Mesendoderm (in vitro differentiated cells): Measurements from ENCODE around the gene WNK3.
"Not testable (repeated sequence)": the region's sequence is repeated elsewhere in the genome, so short reads cannot be mapped to it uniquely, and the experiment has no call there.

Experiments used
- DNase-seq: peaks from one replicate; pipeline ENCODE4 v3.0.0; 2013
- H2AK5ac ChIP-seq: 2 replicates; pipeline ENCODE4 v1.6.1; 2013; ENCODE audit warnings: low read length, inconsistent platforms
- H2BK120ac ChIP-seq: 2 replicates; pipeline ENCODE4 v1.6.1; 2013; ENCODE audit warnings: low read depth, mild to moderate bottlenecking, low read length, moderate library complexity, mixed read lengths
- H2BK15ac ChIP-seq: replicated peaks from 2 replicates; pipeline ENCODE4 v1.6.1; 2013; ENCODE audit warnings: low read depth, mild to moderate bottlenecking, moderate library complexity
- H2BK5ac ChIP-seq: 2 replicates; pipeline ENCODE4 v1.6.1; 2013; ENCODE audit warnings: low read length, inconsistent platforms
- H3K18ac ChIP-seq: 2 replicates; pipeline ENCODE4 v1.6.1; 2013; ENCODE audit warnings: mild to moderate bottlenecking, low read length, mixed read lengths
- H3K23ac ChIP-seq: one replicate; pipeline ENCODE4 v1.6.1; 2013; ENCODE audit warnings: low read length
- H3K27ac ChIP-seq: 2 replicates; pipeline ENCODE4 v1.5.1; 2013; ENCODE audit warnings: low read depth, mild to moderate bottlenecking, inconsistent platforms, low read length, moderate library complexity
- H3K27me3 ChIP-seq: 2 replicates; pipeline ENCODE4 v1.6.1; 2013; ENCODE audit warnings: low read length, control low read depth, mild to moderate bottlenecking, inconsistent platforms; ENCODE audit not compliant: insufficient read depth, poor library complexity
- H3K36me3 ChIP-seq: 2 replicates; pipeline ENCODE4 v1.6.1; 2013; ENCODE audit warnings: low read length, inconsistent platforms; ENCODE audit not compliant: control insufficient read depth, insufficient read depth
- H3K4ac ChIP-seq: one replicate; pipeline ENCODE4 v1.6.1; 2013; ENCODE audit warnings: low read depth, mild to moderate bottlenecking, low read length, moderate library complexity
- H3K4me1 ChIP-seq: 2 replicates; pipeline ENCODE4 v1.6.1; 2013; ENCODE audit warnings: low read depth, low read length, inconsistent platforms; ENCODE audit not compliant: control insufficient read depth
- H3K4me2 ChIP-seq: 2 replicates; pipeline ENCODE4 v1.6.1; 2013; ENCODE audit warnings: low read length
- H3K4me3 ChIP-seq: 2 replicates; pipeline ENCODE4 v1.5.1; 2013; ENCODE audit warnings: mild to moderate bottlenecking, low read length
- H3K56ac ChIP-seq: one replicate; pipeline ENCODE4 v1.6.1; 2013; ENCODE audit warnings: low read length
- H3K79me1 ChIP-seq: 2 replicates; pipeline ENCODE4 v1.6.1; 2013; ENCODE audit warnings: low read length, inconsistent platforms
- H3K79me2 ChIP-seq: 2 replicates; pipeline ENCODE4 v1.6.1; 2013; ENCODE audit warnings: mild to moderate bottlenecking, low read length; ENCODE audit not compliant: control insufficient read depth, insufficient read depth
- H3K9ac ChIP-seq: 2 replicates; pipeline ENCODE4 v1.6.1; 2013; ENCODE audit warnings: low read length, inconsistent platforms
- H4K5ac ChIP-seq: one replicate; pipeline ENCODE4 v1.6.1; 2013; ENCODE audit warnings: low read length
- H4K8ac ChIP-seq: one replicate; pipeline ENCODE4 v1.6.1; 2013; ENCODE audit warnings: low read depth, mild to moderate bottlenecking, control low read depth, low read length, moderate library complexity
- WGBS: extraction: QIAGEN DNeasy Blood & Tissue Kit; methylation state at CpG from one replicate; pipeline ENCODE4 v1.1.7; 2013; ENCODE audit warnings: low lambda C conversion rate, missing lambda C conversion rate; ENCODE audit not compliant: insufficient coverage; ENCODE audit errors: extremely low coverage; 5-methylcytosine and 5-hydroxymethylcytosine counted together

WNK3 gene

GRCh38 chrX:54359408-54359807 is 1.6 kb upstream of the WNK3 start:
- WGBS: no CpG with 5 or more reads among the region's 4 CpGs
- H3K4me3 ChIP-seq: no peak overlapping the region
- peaks cover 5% of the 10 kb centered on the region for H3K79me2 ChIP-seq
- H2BK15ac ChIP-seq: no peak overlapping the region
- H2BK5ac ChIP-seq: no peak overlapping the region
- no peak overlapping the region for H4K5ac ChIP-seq
- no peaks in the 10 kb centered on the region for H3K4me1 ChIP-seq
- peak overlapping the region; percentile 80 for H3K56ac ChIP-seq
- H3K4ac ChIP-seq: peak overlapping the region; percentile 55
- peak; percentile 23 for DNase-seq
- H3K27ac ChIP-seq: peak overlapping the region; percentile 83
- H3K79me1 ChIP-seq: no peaks in the 10 kb centered on the region
- H2AK5ac ChIP-seq: no peak overlapping the region
- no peak overlapping the region for H2BK120ac ChIP-seq
- no peak overlapping the region for H3K23ac ChIP-seq
- no peak overlapping the region for H4K8ac ChIP-seq
- peak overlapping the region; percentile 63 for H3K9ac ChIP-seq
- peak overlapping the region; percentile 45 for H3K18ac ChIP-seq
- H3K27me3 ChIP-seq: no peaks in the 10 kb centered on the region
- no peaks in the 10 kb centered on the region for H3K36me3 ChIP-seq
- H3K4me2 ChIP-seq: no peak overlapping the region

- H3K4ac ChIP-seq: peak overlapping the region; percentile 55
- H2AK5ac ChIP-seq: no peak overlapping the region
- H3K27ac ChIP-seq: peak overlapping the region; percentile 94
- no peaks in the 10 kb centered on the region for H3K27me3 ChIP-seq
- no peak overlapping the region for H3K4me3 ChIP-seq
- no peak overlapping the region for H2BK5ac ChIP-seq
- H3K23ac ChIP-seq: no peak overlapping the region
- no CpG with 5 or more reads among the region's 54 CpGs for WGBS
- peak overlapping the region; percentile 63 for H3K9ac ChIP-seq
- peak overlapping the region; percentile 45 for H3K18ac ChIP-seq
- DNase-seq: peak; percentile 92
- no peaks in the 10 kb centered on the region for H3K36me3 ChIP-seq
- H3K56ac ChIP-seq: peak overlapping the region; percentile 80
- no peaks in the 10 kb centered on the region for H3K4me1 ChIP-seq
- peak overlapping the region; percentile 40 for H3K4me2 ChIP-seq
- no peaks in the 10 kb centered on the region for H3K79me1 ChIP-seq
- H3K79me2 ChIP-seq: peaks cover 5% of the 10 kb centered on the region
- no peak overlapping the region for H2BK15ac ChIP-seq
- H4K5ac ChIP-seq: peak overlapping the region; percentile 21
- no peak overlapping the region for H4K8ac ChIP-seq
- peak overlapping the region; percentile 17 for H2BK120ac ChIP-seq
Observed at GRCh38 chrX:54358424-54359211, 772 bp upstream of the WNK3 start.

GRCh38 chrX:54352677-54353076 is 5.2 kb downstream of the WNK3 start:
- no peak overlapping the region for H2BK120ac ChIP-seq
- H3K18ac ChIP-seq: no peak overlapping the region
- H3K4me1 ChIP-seq: no peaks in the 10 kb centered on the region
- DNase-seq: no peak
- H3K36me3 ChIP-seq: no peaks in the 10 kb centered on the region
- no peak overlapping the region for H2BK15ac ChIP-seq
- WGBS: no CpG with 5 or more reads among the region's 2 CpGs
- no peak overlapping the region for H3K27ac ChIP-seq
- no peak overlapping the region for H3K4ac ChIP-seq
- no peak overlapping the region for H3K9ac ChIP-seq
- no peak overlapping the region for H2AK5ac ChIP-seq
- H2BK5ac ChIP-seq: no peak overlapping the region
- peaks cover 10% of the 10 kb centered on the region for H3K79me2 ChIP-seq
- H4K8ac ChIP-seq: no peak overlapping the region
- H4K5ac ChIP-seq: no peak overlapping the region
- H3K23ac ChIP-seq: no peak overlapping the region
- H3K27me3 ChIP-seq: no peaks in the 10 kb centered on the region
- H3K79me1 ChIP-seq: no peaks in the 10 kb centered on the region
- no peak overlapping the region for H3K4me3 ChIP-seq
- H3K4me2 ChIP-seq: no peak overlapping the region
- H3K56ac ChIP-seq: no peak overlapping the region

- not testable (repeated sequence) for H4K5ac ChIP-seq, H2BK120ac ChIP-seq, H3K79me2 ChIP-seq, H3K27ac ChIP-seq, H3K79me1 ChIP-seq, H3K4me2 ChIP-seq, H2AK5ac ChIP-seq, H3K27me3 ChIP-seq, H3K36me3 ChIP-seq, DNase-seq, H4K8ac ChIP-seq, H3K18ac ChIP-seq, H3K9ac ChIP-seq, H3K56ac ChIP-seq, H3K4me3 ChIP-seq, H3K4me1 ChIP-seq, H3K23ac ChIP-seq, H2BK5ac ChIP-seq, H2BK15ac ChIP-seq, H3K4ac ChIP-seq
- WGBS: no CpG with 5 or more reads among the region's 10 CpGs
Observed at GRCh38 chrX:54337383-54337782, 20.5 kb downstream of the WNK3 start.

GRCh38 chrX:54325077-54325476 is 32.8 kb downstream of the WNK3 start:
- no peak overlapping the region for H3K56ac ChIP-seq
- no peaks in the 10 kb centered on the region for H3K4me1 ChIP-seq
- no peak overlapping the region for H2AK5ac ChIP-seq
- no peak overlapping the region for H3K4me2 ChIP-seq
- no peak overlapping the region for H4K5ac ChIP-seq
- no peaks in the 10 kb centered on the region for H3K79me1 ChIP-seq
- no peak overlapping the region for H2BK120ac ChIP-seq
- no peak overlapping the region for H3K4ac ChIP-seq
- no peak for DNase-seq
- no peak overlapping the region for H3K27ac ChIP-seq
- H2BK15ac ChIP-seq: no peak overlapping the region
- H3K9ac ChIP-seq: no peak overlapping the region
- H3K36me3 ChIP-seq: no peaks in the 10 kb centered on the region
- H3K18ac ChIP-seq: no peak overlapping the region
- WGBS: no CpG with 5 or more reads among the region's 8 CpGs
- no peak overlapping the region for H2BK5ac ChIP-seq
- no peak overlapping the region for H3K23ac ChIP-seq
- no peaks in the 10 kb centered on the region for H3K79me2 ChIP-seq
- no peak overlapping the region for H4K8ac ChIP-seq
- H3K27me3 ChIP-seq: no peaks in the 10 kb centered on the region
- no peak overlapping the region for H3K4me3 ChIP-seq

- H2BK15ac ChIP-seq: no peak overlapping the region
- H3K9ac ChIP-seq: no peak overlapping the region
Observed at GRCh38 chrX:54320067-54320466, 37.8 kb downstream of the WNK3 start.

More at GRCh38 chrX:54320067-54320466, 37.8 kb downstream of the WNK3 start:
- Histone ChIP-seq H3K27ac (no peak overlapping the region), H3K4me2 (no peak overlapping the region), H3K56ac (no peak overlapping the region), H3K79me2 (no peaks in the 10 kb centered on the region), H3K23ac (no peak overlapping the region), H3K36me3 (no peaks in the 10 kb centered on the region), H3K4ac (no peak overlapping the region), H3K4me3 (no peak overlapping the region), H4K5ac (no peak overlapping the region), H3K27me3 (no peaks in the 10 kb centered on the region), H2BK120ac (no peak overlapping the region), H3K79me1 (no peaks in the 10 kb centered on the region), H3K18ac (no peak overlapping the region), H4K8ac (no peak overlapping the region), H2AK5ac (no peak overlapping the region), H3K4me1 (no peaks in the 10 kb centered on the region), H2BK5ac (no peak overlapping the region)
- no CpG with 5 or more reads among the region's 1 CpG for WGBS
- DNase-seq: no peak
